Endothelial cell of umbilical vein (primary cell): ENCODE measurements around the gene ARID5A. TPM values are rescaled to one million over a fixed set of nuclear protein-coding genes. Genes with fewer than 3 reads are reported as not detected.

Experiments used
- BruUV-seq: library from RNA; stranded (reverse); fragments of 400-500 nt; replicated peaks from 2 replicates; lab custom pipeline; 2021; lab: Mats Ljungman, UMichigan
- CTCF ChIA-PET: fragments of 300-600, 350-600 bp; sonication (Branson Sonifier 250); formaldehyde crosslinking; loops from one replicate; lab custom pipeline; 2021; ENCODE audit warnings: antibody characterized with exemption, inconsistent platforms; lab: Charles Lee
- POLR2A ChIA-PET: fragments of 300-600, 350-600 bp; sonication (Branson Sonifier 250); formaldehyde crosslinking; loops from one replicate; lab custom pipeline; 2021; ENCODE audit warnings: antibody characterized with exemption, inconsistent platforms; lab: Charles Lee
- DNase-seq: peaks from one replicate; pipeline ENCODE4 v3.0.0-alpha.2; 2011; ENCODE audit warnings: low read depth, low spot score
- FAIRE-seq: peaks from 2 replicates; lab custom pipeline; 2011; peaks lifted over from hg19 to GRCh38; lab: Jason Lieb, UNC
- H2AFZ ChIP-seq: 2 replicates; pipeline ENCODE4 v1.6.0; 2012; ENCODE audit warnings: low read depth, low read length, control low read depth, inconsistent platforms
- H3K27ac ChIP-seq: 2 replicates; pipeline ENCODE4 v1.5.1; 2011; ENCODE audit warnings: low read depth, mild to moderate bottlenecking, control low read depth, low read length, moderate library complexity; ENCODE audit not compliant: insufficient read depth
- H3K27me3 ChIP-seq, 2 experiments: 2 replicates each; pipeline versions ENCODE4 v1.6.0 to v1.6.1; 2011; ENCODE audit warnings: low read length in 2 of 2, mixed read lengths in 1 of 2; ENCODE audit not compliant: control insufficient read depth in 2 of 2, insufficient read depth in 2 of 2
- H3K36me3 ChIP-seq, 2 experiments: 2 replicates in 1 of 2; 3 replicates in 1 of 2; pipeline ENCODE4 v1.5.1; 2011; ENCODE audit warnings: low read length in 2 of 2, mild to moderate bottlenecking in 1 of 2, moderate library complexity in 1 of 2; ENCODE audit not compliant: control insufficient read depth in 2 of 2, insufficient read depth in 2 of 2; ENCODE audit errors: extremely low read depth in 1 of 2
- H3K4me1 ChIP-seq: 3 replicates; pipeline ENCODE4 v1.5.1; 2011; ENCODE audit warnings: mild to moderate bottlenecking, low read length; ENCODE audit not compliant: control insufficient read depth, insufficient read depth; ENCODE audit errors: extremely low read depth
- H3K4me2 ChIP-seq: 2 replicates; pipeline ENCODE4 v1.6.1; 2011; ENCODE audit warnings: low read length, control low read depth, mixed read lengths; ENCODE audit not compliant: insufficient read depth
- H3K4me3 ChIP-seq, 3 experiments: fragments of 200-600 bp in 1 of 3; sonication (generic), shearing (Covaris generic) in 1 of 3; replicated peaks in 1 of 3; 2 replicates each; pipeline ENCODE4 v1.5.1; 2011 to 2016; ENCODE audit warnings: control low read depth in 3 of 3, low read length in 3 of 3, mild to moderate bottlenecking in 2 of 3, inconsistent platforms in 1 of 3, low read depth in 1 of 3, moderate library complexity in 1 of 3; ENCODE audit not compliant: insufficient read depth in 1 of 3
- H3K79me2 ChIP-seq: 2 replicates; pipeline ENCODE4 v1.6.0; 2012; ENCODE audit warnings: low read length, inconsistent platforms; ENCODE audit not compliant: control insufficient read depth, insufficient read depth
- H3K9ac ChIP-seq: replicated peaks from 2 replicates; pipeline ENCODE3; 2011; ENCODE audit warnings: low read length, control low read depth; ENCODE audit not compliant: insufficient read depth; ENCODE audit errors: extremely low read depth
- H3K9me1 ChIP-seq: replicated peaks from 3 replicates; pipeline ENCODE4 v1.6.0; 2011; ENCODE audit warnings: mild to moderate bottlenecking, low read length; ENCODE audit not compliant: control insufficient read depth, insufficient read depth; ENCODE audit errors: extremely low read depth
- H3K9me3 ChIP-seq: replicated peaks from 2 replicates; pipeline ENCODE4 v1.5.1; 2012; ENCODE audit warnings: low read length, inconsistent platforms; ENCODE audit not compliant: control insufficient read depth, insufficient read depth
- H4K20me1 ChIP-seq: replicated peaks from 2 replicates; pipeline ENCODE3; 2011; ENCODE audit warnings: mild to moderate bottlenecking, low read length; ENCODE audit not compliant: control insufficient read depth, insufficient read depth; ENCODE audit errors: extremely low read depth
- GATA2 ChIP-seq: IDR thresholded peaks from 2 replicates; pipeline ENCODE4 v1.7.0; 2011; ENCODE audit warnings: low read depth, mild to moderate bottlenecking, moderate library complexity, mixed read lengths, low read length; ENCODE audit not compliant: insufficient read length, insufficient read depth
- JUN ChIP-seq: IDR thresholded peaks from 2 replicates; pipeline ENCODE4 v1.6.1; 2011; ENCODE audit warnings: borderline replicate concordance, low read depth; ENCODE audit not compliant: insufficient read length, insufficient read depth
- MYC ChIP-seq: IDR thresholded peaks from one replicate; pipeline ENCODE4 v1.6.1; 2011; ENCODE audit warnings: mild to moderate bottlenecking, low read depth, low read length
- POLR2A ChIP-seq: IDR thresholded peaks from 2 replicates; pipeline ENCODE4 v1.6.1; 2012; ENCODE audit warnings: low read depth, mild to moderate bottlenecking, control low read depth, low read length
- dilution Hi-C: fragments of 300-500 bp; cut with MboI; formaldehyde crosslinking; loops from one replicate; pipeline ENCODE4 v1.15.0; 2019; ENCODE audit warnings: low sequenced_read_pairs; ENCODE audit not compliant: extremely low pct_ligation_motif_present
- intact Hi-C: fragments of 100-400 bp; cut with micrococcal nuclease; formaldehyde crosslinking; loops from one replicate; pipeline ENCODE4 v1.10.0; 2022
- polyA plus RNA-seq, 4 experiments: library from polyadenylated mRNA; depleted of rRNA in 3 of 4; stranded (reverse) in 3 of 4; unstranded in 1 of 4; fragments of >200 nt; gene quantifications; 2 replicates each; pipeline versions ENCODE4 v1.2.1 to v1.2.3, GENCODE V29; 2011 to 2012; ENCODE audit warnings: missing spikeins in 1 of 4
- total RNA-seq: library from RNA; stranded (reverse); gene quantifications from 2 replicates; pipeline ENCODE4 v1.2.3, GENCODE V29; 2021
- TF ChIP-seq, protein P1 (sequence below): IDR thresholded peaks from 2 replicates; pipeline ENCODE4 v1.6.1; 2011; ENCODE audit not compliant: insufficient read depth, insufficient read length
- TF ChIP-seq, protein P2 (sequence below), 2 donors: IDR thresholded peaks; 1 replicate in 1 of 2; 2 replicates in 1 of 2; pipeline ENCODE4 v1.5.1; 2011; ENCODE audit warnings: low read length in 2 of 2, mild to moderate bottlenecking in 2 of 2, moderate library complexity in 2 of 2, control low read depth in 1 of 2, inconsistent platforms in 1 of 2, low read depth in 1 of 2; ENCODE audit not compliant: insufficient read depth in 1 of 2; ENCODE audit errors: extremely low read depth in 1 of 2

Gene ARID5A
- total and polyA plus RNA-seq, 2 donors (not counting 3 experiments of a cell fraction or from before 2014, with no cell fraction given): 18.0 to 24.7 TPM

DNA sequence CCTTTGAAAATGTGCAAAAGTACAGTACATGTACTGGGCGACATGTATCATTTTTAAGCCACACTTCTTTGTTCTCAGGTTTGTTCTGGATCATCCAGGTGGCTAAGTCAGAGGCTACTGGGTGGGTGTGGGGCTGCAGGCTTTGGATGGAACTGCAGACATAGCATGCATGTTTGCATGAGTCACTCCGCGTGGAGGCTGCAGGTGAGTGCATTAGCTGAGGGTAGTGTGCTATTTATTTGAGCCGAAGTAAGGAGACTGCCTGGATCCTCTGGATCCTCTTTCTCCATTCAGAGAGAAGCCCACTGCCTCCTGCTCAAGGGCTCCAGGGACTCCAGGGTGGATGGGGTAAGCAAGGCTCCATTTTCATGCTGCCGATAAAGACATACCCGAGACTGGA, 22.0 kb upstream of the ARID5A start:
- peaks cover 2 to 3% of the 10 kb centered on the region in 2 experiments for H3K27me3 ChIP-seq
- no peaks in the 10 kb centered on the region for H3K79me2 ChIP-seq
- TF ChIP-seq POLR2A (no peak), GATA2 (no peak), JUN (no peak), MYC (no peak)
- TF ChIP-seq, protein P1, sequence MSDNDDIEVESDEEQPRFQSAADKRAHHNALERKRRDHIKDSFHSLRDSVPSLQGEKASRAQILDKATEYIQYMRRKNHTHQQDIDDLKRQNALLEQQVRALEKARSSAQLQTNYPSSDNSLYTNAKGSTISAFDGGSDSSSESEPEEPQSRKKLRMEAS: no peak
- TF ChIP-seq, protein P2, sequence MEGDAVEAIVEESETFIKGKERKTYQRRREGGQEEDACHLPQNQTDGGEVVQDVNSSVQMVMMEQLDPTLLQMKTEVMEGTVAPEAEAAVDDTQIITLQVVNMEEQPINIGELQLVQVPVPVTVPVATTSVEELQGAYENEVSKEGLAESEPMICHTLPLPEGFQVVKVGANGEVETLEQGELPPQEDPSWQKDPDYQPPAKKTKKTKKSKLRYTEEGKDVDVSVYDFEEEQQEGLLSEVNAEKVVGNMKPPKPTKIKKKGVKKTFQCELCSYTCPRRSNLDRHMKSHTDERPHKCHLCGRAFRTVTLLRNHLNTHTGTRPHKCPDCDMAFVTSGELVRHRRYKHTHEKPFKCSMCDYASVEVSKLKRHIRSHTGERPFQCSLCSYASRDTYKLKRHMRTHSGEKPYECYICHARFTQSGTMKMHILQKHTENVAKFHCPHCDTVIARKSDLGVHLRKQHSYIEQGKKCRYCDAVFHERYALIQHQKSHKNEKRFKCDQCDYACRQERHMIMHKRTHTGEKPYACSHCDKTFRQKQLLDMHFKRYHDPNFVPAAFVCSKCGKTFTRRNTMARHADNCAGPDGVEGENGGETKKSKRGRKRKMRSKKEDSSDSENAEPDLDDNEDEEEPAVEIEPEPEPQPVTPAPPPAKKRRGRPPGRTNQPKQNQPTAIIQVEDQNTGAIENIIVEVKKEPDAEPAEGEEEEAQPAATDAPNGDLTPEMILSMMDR (IDR thresholded peaks at IDR 0.05; ENCODE audit: extremely low read depth in 1 of 2, insufficient read depth in 1 of 2, low read depth in 1 of 2, low read length in 2 of 2): no peak
- no peak overlapping the region for H3K9ac ChIP-seq
- H3K36me3 ChIP-seq: no peaks in the 10 kb centered on the region
- no peak overlapping the region for H3K27ac ChIP-seq
- BruUV-seq: no TSS peak
- H3K9me3 ChIP-seq: no peaks in the 10 kb centered on the region
- intact Hi-C loops (no loop called here), dilution Hi-C loops (no loop called here)
- H2AFZ ChIP-seq: no peak overlapping the region
- FAIRE-seq (no peak), DNase-seq (no peak)
- no peaks in the 10 kb centered on the region for H3K9me1 ChIP-seq
- ChIA-PET CTCF (interaction anchor here (0.7 kb wide), 1 partner anchor 127 kb away, joined by 3 read pairs; no protein-coding TSS in a partner anchor), POLR2A (no interaction called here)
- no peak overlapping the region for H3K4me2 ChIP-seq
- no peaks in the 10 kb centered on the region for H4K20me1 ChIP-seq
- no peaks in the 10 kb centered on the region for H3K4me1 ChIP-seq
- no peak overlapping the region for H3K4me3 ChIP-seq
